Left renal cortex interstitium (tissue), 4 donors: ENCODE data around the gene PEX14. TPM values are rescaled to one million over a fixed set of nuclear protein-coding genes. Genes with fewer than 3 reads are reported as not detected.
A peak's percentile ranks its signal among the peaks of the same experiment; 100 is the strongest.
"Not testable (repeated sequence)": the region's sequence is repeated elsewhere in the genome, so short reads cannot be mapped to it uniquely, and the experiment has no call there.

Source experiments
- DNase-seq, 4 donors: peaks; one replicate each; pipeline ENCODE4 v3.0.0-alpha.2; 2013; ENCODE audit warnings: low read depth in 4 of 4, low spot score in 2 of 4, missing footprints in 1 of 4
- polyA plus RNA-seq, 4 donors: library from polyadenylated mRNA; unstranded; fragments of 120-200 nt; gene quantifications; one replicate each; pipeline ENCODE4 v1.2.1, GENCODE V29; 2013; ENCODE audit not compliant: insufficient read length in 4 of 4

PEX14 gene
- polyA plus RNA-seq, 4 donors, result 18.6 to 27.9 (median 24.9) TPM

DNA sequence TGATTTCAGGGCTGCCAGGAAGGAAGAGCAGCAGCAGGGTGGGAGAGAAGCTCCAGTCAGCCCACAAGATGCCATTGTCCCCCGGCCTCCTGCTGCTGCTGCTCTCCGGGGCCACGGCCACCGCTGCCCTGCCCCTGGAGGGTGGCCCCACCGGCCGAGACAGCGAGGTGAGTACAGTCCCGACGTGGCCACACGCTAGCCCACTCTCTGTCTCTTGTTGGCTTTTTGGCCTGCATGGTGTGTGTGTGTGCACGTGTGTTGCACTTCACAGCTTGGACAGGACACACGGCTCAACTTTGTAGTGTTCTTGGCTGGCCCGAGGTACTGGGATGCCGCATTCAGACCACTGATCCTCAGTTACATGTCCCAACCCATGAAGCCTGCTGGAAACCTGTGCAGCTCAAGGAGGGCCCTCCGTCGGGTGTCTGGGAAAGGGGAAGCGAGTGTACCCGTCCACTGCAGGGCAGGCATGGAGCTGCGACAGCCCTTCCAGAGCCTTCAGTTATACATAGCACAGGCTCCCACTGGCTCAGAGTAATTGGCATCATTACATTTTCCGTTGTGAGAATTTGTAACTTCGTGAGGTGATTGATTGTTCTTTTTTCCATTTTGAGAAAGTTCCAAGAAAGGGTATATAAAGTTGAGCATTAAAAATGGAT lies 24.5 kb upstream of the PEX14 start:
- DNase-seq, result no peak

DNA sequence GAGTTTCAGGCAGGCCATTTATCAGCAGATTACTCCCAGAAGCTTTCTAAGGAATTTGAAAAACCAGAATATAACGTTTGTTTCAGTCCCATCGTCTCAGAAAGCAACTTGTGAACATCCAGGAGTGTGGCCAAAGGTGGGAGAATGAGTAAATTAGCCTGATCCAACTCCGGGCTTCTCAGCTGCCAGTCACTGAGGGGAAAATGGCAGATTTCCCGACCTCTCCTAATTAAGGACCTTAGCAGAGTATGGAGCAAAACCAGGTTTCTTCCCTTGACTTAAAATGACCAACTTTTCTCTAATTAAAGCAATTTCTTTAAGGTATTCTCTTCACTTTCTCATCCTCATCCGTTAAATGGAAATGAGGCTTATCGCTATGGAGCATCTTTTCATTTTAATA lies 23.9 kb upstream of the PEX14 start:
- DNase-seq, result no peak

GRCh38 chr1:10451287-10451686 lies 23.5 kb upstream of the PEX14 start:
- DNase-seq, result no peak

DNA sequence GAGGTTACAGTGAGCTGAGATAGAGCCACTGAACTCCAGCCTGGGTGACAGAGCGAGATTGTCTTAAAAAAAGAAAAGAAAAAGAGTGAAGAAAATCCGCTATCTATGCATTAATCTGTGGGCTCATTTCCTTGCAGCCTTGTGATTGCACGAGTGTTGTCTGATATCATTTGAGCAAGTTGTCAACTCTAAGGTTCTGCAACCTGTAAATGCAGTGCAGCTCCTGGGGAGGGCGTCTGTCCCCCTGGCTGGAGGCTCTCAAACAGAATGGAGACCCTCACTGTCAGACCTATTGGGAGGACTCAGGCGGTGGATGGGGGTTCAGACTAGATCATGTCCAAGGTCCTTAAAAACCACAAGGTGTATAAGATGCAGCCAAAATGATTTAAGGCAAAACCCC lies 18.7 kb upstream of the PEX14 start:
- no peak for DNase-seq

DNA sequence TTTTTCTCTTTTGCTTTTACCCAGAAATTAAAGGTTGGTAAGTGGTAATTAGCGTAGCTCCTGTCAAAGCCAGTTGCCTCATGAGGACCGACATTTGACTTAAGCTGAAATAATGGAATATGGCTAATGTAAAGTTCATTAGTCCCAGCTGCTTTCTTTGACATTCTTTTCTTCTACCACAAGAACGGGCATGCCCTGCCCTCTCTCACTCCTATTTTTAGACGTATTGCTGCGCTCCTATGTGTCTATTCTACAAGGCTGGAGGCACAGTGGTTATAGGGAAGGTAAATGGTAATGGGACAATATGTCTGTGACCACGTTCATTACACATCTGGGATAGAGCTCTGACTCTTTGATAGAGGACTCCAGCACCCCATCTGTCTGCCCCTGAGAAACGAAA lies 18.1 kb upstream of the PEX14 start:
- DNase-seq, result no peak

DNA sequence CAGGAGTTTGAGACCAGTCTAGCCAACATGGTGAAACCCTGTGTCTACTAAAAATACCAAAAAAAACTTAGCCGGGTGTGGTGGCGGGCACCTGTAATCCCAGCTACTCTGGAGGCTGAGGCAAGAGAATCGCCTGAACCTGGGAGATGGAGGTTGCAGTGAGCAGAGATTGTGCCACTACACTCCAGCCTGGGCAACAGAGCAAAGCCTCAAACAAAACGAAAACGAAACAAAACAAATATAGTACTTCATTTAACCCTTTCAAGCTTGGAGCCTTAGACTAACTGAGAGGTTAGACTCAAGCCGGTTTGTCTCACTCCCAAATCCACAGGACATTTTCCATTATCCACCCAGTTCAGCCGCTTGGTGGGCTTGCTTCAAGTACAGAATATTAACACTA lies 17.3 kb upstream of the PEX14 start:
- DNase-seq, result not testable (repeated sequence)

DNA sequence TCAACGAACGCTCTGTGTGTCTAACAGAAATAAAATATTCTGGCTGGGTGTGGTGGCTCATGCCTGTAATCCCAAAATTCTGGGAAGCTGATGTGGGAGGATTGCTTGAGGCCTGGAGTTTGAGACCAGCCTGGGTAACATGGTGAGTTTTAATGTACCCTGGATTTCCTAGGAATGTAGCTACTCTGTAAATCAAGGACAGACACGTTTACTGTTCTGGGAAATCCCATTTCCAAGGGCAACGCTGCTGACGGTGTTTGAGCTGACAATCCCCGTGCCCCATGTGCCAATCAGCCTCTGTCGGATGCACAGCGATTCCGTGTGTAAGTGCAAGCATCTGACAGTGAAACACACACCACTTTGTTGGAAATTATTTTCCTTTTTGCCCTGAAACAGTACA lies 16.9 kb upstream of the PEX14 start:
- DNase-seq, result no peak

- DNase-seq, result no peak
These were observed 15.6 kb upstream of the PEX14 start for GRCh38 chr1:10459184-10459583.

DNA sequence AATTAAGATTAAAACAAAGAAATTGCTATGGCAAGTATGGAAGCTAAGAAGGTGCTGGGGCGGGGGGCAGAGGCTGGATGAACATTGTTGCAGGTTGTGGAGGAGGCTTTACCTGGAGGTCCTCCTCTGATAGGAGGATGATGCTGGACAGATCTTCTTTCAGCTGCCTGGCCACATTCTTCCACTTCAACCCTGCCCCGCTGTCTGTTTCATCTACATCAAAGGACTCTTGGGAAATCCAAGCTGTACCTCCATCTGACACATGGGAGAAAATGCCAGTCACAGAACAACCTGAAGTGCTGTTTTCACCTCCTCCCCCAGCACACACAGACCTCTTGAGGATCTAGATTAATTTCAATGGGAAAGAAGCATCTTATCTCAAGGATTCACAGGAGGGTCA lies 7.7 kb upstream of the PEX14 start:
- DNase-seq, result no peak

DNA sequence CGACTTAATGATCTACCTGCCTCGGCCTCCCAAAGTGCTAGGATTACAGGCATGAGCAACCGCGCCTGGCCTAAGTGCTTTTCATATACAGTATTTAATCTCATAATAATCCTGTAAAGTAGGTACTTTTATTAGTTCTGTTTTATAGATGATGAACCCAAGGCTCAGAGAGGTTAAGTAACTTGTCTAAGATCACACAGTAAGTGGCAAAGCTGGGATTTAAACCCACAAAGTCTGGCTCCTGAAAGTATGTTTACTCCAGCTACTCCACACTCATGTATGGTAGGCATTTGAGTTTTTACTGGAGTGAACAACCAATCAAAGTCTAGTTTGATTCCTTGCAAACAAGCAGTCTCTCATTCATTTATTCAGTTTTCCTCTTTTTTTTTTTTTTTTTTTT lies 4.7 kb upstream of the PEX14 start:
- DNase-seq, result no peak

- peak in 1 of 4 donors; percentile 55 for DNase-seq
These were observed 3.1 kb upstream of the PEX14 start for GRCh38 chr1:10471411-10472219.

- peak; percentile 76 to 97 (median 87) for DNase-seq
These were observed 2.3 kb upstream of the PEX14 start, which contains the start of gene DFFA for GRCh38 chr1:10472220-10473144. Gene DFFA (minus strand): TSS chr1:10472529. CDS start chr1:10472458, 71 bp downstream.

DNA sequence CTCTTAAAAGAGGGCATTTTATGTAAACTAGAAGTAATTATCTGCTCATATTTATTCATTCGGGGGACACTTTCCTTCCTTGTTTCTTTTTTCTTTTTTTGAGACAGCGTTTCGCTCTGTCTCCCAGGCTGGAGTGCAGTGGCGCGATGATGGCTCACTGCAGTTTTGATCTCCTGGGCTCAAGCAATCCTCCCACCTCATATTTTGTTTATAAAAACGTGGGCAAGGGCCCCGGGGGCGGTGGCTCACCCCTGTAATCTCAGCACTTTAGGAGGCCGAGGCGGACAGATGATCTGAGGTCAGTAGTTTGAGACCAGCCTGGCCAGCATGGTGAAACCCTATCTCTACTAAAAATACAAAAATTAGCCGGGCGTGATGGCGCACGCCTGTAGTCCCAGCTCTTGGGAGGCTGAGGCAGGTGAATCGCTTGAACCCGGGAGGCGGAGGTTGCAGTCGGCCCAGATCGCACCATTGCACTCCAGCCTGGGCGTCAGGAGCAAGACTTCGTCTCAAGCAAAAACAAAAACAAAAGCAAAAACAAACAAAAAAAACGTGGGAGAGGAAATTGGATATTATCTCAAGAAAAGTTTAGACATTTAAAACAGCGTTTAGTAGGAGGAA lies 1.5 kb upstream of the PEX14 start:
- peak in 1 of 4 donors; percentile 21 for DNase-seq

GRCh38 chr1:10474309-10474612 lies 489 bp upstream of the PEX14 start:
- DNase-seq, result not testable (repeated sequence)

DNA sequence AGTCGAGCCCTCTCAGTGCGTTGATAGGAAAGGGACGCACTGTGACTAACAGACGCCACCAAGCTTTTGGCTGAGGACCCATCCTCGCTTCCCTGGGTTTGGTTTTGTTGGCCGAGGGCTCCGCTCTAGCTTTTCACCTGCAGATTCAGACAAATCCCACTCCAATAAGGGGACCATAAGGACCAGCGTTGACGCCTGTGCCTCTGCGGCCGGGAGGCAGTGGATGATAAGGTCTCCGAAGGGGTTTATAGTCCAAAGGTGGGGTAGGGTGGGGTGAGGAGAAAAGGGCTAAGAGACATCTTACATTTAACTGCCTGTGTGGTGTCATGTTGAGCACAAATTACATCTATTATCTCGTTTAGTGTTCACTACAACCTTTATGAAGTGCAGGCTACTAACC lies 760 bp downstream of the PEX14 start:
- DNase-seq, result no peak

GRCh38 chr1:10479296-10479695 lies 4.5 kb downstream of the PEX14 start:
- DNase-seq, result no peak

- DNase-seq, result no peak
These were observed 5.9 kb downstream of the PEX14 start for GRCh38 chr1:10480614-10481013.

- DNase-seq, result no peak
These were observed 9.8 kb downstream of the PEX14 start for GRCh38 chr1:10484521-10484920.

DNA sequence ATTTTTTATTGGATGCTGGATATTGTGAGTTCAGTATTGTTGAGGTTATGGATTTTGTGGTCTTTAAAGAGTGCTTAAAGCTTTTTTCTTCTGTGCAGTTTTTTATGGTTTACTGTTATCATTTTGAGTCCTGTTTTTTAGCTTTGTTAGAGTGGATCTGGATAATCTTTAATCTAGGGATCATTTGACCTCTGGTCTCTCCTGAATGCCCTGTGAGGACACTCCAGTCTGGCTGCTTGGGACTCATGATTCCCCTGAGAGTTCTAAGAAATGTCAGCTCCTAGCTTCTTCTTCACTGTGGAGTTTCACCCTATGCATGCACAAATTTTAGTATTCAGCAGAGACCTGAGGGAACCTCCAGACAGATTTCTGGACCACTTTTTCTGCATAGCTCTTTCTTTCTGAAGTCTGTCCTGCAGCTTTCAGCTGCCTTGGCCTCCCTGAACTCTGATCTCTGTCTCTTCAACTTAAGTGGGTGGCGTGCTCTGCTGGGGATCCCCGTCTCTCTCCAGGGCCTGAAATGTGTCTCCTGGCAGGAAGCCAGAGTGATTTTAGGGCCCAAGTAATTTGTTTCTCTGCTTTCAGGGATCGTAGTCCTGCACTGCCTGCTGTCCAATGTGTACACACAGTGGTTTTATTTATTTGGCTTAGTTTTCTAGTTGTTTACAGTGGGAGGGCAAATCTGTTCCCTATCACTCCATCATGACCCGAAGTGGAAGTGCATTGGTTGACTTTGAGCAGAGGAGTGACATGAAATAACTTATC lies 14.7 kb downstream of the PEX14 start:
- no peak for DNase-seq
